D721Med (cell line): ENCODE data around the gene GANC.
"Not testable (repeated sequence)": the region's sequence is repeated elsewhere in the genome, so short reads cannot be mapped to it uniquely, and the experiment has no call there.

Experiments used
- DNase-seq: peaks from one replicate; pipeline ENCODE4 v3.0.0; 2011; ENCODE audit warnings: low spot score; ENCODE audit not compliant: insufficient read length
- FAIRE-seq: peaks from 2 replicates; lab custom pipeline; 2011; peaks lifted over from hg19 to GRCh38; lab: Jason Lieb, UNC
- CTCF ChIP-seq: IDR thresholded peaks from 2 replicates; pipeline ENCODE4 v1.5.1; 2012; ENCODE audit warnings: mild to moderate bottlenecking, control low read depth; ENCODE audit not compliant: insufficient read depth; ENCODE audit errors: missing control alignments

The GANC gene

DNA sequence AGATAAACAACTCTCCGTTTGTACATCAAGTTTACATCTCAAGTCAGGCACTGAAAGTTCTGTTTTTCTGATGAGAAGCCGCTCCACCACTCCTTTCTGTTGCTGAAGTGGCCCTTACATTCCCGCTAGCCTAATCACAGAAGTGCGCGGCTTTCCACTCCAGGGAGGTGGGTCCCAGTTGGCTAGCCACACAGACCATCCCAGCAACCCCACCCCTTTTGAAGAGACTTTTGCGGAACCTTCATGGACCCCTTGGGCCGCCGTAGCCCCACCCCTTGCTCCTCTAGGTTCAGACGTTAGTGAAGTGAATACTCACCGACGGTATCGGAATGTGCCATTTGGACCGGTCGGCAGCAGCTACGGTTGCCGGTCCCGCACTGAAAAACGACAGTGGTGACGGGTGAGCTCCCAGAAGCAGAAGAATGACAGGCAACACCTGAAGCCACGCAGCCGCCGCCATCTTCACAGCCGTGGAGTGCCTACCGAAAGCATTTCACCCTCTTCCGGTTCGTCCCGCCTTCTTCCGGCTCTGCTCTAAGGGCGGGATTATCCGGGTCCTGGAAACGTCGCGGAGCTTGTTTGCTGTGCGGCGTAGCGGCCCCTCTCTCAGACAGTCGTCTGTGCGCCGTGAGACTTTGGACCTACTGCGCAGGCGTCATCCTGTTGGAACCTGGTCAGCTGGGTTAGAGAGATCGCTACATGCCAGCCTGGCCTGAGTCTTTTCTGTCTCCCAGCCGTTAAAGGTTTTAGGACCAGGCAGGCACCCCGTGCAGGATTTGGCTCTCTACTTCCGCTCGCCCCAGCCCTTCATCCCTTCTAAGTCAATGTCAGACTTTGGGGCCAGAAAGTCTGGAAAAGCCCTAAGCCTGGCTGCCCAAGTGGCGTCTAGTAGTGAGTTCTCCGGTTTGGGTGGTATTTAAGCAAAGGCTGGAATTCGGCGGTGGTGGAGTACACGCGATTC, at the start of gene GANC, which contains the start of gene TMEM87A:
TSS of gene GANC (plus strand) at position 263 of the 961 bp plus-strand sequence. CDS start 1,281 bp downstream, outside the sequence.
TSS of gene TMEM87A (minus strand) at position 495 of the 961 bp plus-strand sequence. CDS start at position 460, 35 bp downstream.
- TF ChIP-seq CTCF = no peak
- peak; percentile 57 for DNase-seq
- no peak for FAIRE-seq

DNA sequence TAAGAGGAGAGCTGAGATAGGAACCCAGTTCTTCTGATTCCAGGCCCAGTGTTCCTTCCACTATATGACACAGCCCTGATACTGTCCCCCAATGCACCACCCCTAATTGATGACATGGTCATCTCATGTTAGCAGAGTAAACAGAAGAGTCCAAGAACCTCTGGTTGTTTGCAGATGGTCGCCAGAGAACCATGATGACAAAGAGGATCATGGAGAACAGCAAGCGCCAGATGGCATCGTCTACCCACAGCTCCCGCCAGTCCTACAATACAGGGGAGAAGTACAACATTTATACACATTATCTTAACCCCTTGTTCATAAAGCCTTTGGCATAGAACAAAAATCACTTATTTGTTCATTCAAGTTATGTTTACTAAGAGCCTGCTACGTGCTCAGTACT, 46.4 kb upstream of the GANC start:
- DNase-seq = peak; percentile 30
- no peak for FAIRE-seq
- TF ChIP-seq CTCF = no peak

GRCh38 chr15:42228036-42228435, 45.0 kb upstream of the GANC start:
- DNase-seq (no peak), FAIRE-seq (no peak)
- no peak for TF ChIP-seq CTCF

DNA sequence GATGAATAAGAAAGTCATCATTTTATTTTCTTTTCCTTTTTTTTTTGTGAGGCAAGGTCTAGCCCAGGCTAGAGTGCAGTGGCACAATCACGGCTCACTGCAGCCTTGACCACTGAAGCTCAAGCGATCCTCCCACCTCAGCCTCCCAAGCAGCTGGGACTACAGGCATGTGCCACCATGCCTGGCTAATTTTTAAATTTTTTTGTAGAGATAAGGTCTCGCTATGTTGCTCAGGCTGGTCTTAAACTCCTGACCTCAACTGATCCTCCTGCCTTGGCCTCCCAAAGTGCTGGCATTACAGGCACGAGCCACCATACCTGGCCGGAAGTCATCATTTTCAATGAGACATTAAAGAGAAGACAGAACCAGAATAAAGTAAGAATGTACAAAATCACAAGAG, 44.0 kb upstream of the GANC start:
- not testable (repeated sequence) for FAIRE-seq

GRCh38 chr15:42231088-42231487, 41.9 kb upstream of the GANC start:
- FAIRE-seq (no peak), DNase-seq (no peak)
- no peak for TF ChIP-seq CTCF

More for the DNA sequence above, 44.0 kb upstream of the GANC start:
- DNase-seq = not testable (repeated sequence)

GRCh38 chr15:42232606-42233005, 40.4 kb upstream of the GANC start:
- FAIRE-seq (no peak), DNase-seq (no peak)
- no peak for TF ChIP-seq CTCF

DNA sequence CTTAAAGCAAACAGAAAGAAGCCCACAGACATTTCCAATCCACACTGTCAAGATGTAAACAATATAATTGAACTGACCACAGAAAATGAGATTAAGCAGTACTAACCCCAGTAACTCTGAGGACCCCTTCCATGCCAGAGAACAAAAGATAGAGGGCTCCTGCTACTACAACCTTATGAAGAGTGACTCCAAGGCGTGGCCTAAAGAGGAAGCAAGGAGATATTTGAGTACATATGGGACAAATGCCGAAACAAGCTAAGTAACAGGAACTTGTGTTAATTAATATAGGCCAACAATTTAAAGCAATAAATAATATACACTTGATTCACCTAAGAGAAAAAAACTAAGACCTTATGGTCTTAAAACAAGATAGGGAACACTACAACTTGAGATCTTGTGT, 39.9 kb upstream of the GANC start:
- DNase-seq (no peak), FAIRE-seq (no peak)
- no peak for TF ChIP-seq CTCF
